Measurements from ENCODE around the gene MT2A. TPM values are rescaled to one million over a fixed set of nuclear protein-coding genes. Genes with fewer than 3 reads are reported as not detected.
A peak's percentile ranks its signal among the peaks of the same experiment; 100 is the strongest.

The MT2A gene
- total and polyA plus RNA-seq, 10 of the 15 experiments (the other 5 are each of a cell fraction or from before 2014, with no cell fraction given): 7.3 to 271 (median 53.5) TPM

DNA sequence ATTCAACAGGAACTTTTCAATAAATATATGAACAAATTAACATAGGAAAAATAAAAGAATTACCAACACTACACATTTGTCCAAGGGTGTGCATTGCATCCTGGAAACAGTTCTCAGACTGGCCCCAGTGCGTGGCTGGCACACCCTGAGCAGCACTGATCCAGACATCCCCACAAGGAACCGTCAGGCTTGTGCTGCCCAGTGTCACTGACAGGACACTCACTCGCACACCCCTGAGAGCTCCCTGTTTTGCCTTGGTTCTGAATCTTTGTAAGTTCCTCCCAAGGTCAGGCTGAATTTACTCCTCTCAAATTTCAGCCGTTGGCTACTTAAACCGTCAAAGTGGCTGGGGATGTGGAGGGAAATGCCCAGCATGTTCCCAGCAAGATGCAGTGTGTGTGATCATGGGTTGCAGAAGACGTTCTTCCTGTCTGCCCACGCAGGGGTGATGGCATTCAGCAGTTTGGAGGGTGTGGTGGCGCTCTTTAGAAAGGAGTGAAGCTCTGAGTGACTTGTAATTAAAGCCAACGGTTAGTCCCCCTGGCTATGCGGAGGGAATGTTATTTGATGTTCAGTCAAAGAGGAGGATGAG is 1.7 kb downstream of the MT2A start (continued):
- TF ChIP-seq, protein P1, sequence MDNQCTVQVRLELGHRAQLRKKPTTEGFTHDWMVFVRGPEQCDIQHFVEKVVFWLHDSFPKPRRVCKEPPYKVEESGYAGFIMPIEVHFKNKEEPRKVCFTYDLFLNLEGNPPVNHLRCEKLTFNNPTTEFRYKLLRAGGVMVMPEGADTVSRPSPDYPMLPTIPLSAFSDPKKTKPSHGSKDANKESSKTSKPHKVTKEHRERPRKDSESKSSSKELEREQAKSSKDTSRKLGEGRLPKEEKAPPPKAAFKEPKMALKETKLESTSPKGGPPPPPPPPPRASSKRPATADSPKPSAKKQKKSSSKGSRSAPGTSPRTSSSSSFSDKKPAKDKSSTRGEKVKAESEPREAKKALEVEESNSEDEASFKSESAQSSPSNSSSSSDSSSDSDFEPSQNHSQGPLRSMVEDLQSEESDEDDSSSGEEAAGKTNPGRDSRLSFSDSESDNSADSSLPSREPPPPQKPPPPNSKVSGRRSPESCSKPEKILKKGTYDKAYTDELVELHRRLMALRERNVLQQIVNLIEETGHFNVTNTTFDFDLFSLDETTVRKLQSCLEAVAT (IDR thresholded peaks at IDR 0.05): no peak
- TF ChIP-seq EGR1 (IDR thresholded peaks at IDR 0.05; ENCODE audit: borderline replicate concordance in 1 of 2, low read depth in 2 of 2, low read length in 2 of 2) (peak in 1 of 2 experiments; percentile 75; a peak in 1 of 3 replicates), ZNF622 (IDR thresholded peaks at IDR 0.05) (no peak), MYC (IDR thresholded peaks at IDR 0.05; ENCODE audit: insufficient read depth, insufficient read length, insufficient replicate concordance, low read length, severe bottlenecking) (no peak), MTA3 (IDR thresholded peaks at IDR 0.05; ENCODE audit: borderline replicate concordance, low read length) (peak; percentile 45; the same call in 1 of the 2 replicates), EED (IDR thresholded peaks at IDR 0.05; ENCODE audit: low read depth) (peak; percentile 51), BCL11A (IDR thresholded peaks at IDR 0.05; ENCODE audit: low read depth, low read length) (0 out of 2 replicates have a peak, but pooled peaks have one; percentile 41), TCF12 (IDR thresholded peaks at IDR 0.05; ENCODE audit: low read depth, low read length) (0 out of 2 replicates have a peak, but pooled peaks have one; percentile 46), EZH2 (IDR thresholded peaks at IDR 0.05; ENCODE audit: borderline replicate concordance, control insufficient read depth, low read depth, low read length) (no peak), GABPA (IDR thresholded peaks at IDR 0.05; ENCODE audit: low read depth) (peak; percentile 45; the same call in 1 of the 2 replicates), POLR2AphosphoS5 (IDR thresholded peaks at IDR 0.05; ENCODE audit: low read length) (0 out of 2 replicates have a peak, but pooled peaks have one; percentile 10), EP300 (IDR thresholded peaks at IDR 0.05; ENCODE audit: borderline replicate concordance in 1 of 2, control insufficient read depth in 1 of 2, low read depth in 2 of 2, low read length in 2 of 2) (peak in 1 of 2 experiments; percentile 46; a peak in 1 of 4 replicates), CEBPB (IDR thresholded peaks at IDR 0.05; ENCODE audit: borderline replicate concordance in 1 of 2, low read depth in 2 of 2, low read length in 2 of 2) (no peak), RELA (IDR thresholded peaks at IDR 0.05; ENCODE audit: borderline replicate concordance, partially characterized antibody) (peak; percentile 95), PML (IDR thresholded peaks at IDR 0.05; ENCODE audit: low read length) (peak; percentile 36; the same call in 1 of the 2 replicates), ASH2L (IDR thresholded peaks at IDR 0.05; ENCODE audit: borderline replicate concordance, low read depth) (no peak), SMC3 (IDR thresholded peaks at IDR 0.05; ENCODE audit: borderline replicate concordance, low read length) (0 out of 2 replicates have a peak, but pooled peaks have one; percentile 12)
- TF ChIP-seq, protein P2, sequence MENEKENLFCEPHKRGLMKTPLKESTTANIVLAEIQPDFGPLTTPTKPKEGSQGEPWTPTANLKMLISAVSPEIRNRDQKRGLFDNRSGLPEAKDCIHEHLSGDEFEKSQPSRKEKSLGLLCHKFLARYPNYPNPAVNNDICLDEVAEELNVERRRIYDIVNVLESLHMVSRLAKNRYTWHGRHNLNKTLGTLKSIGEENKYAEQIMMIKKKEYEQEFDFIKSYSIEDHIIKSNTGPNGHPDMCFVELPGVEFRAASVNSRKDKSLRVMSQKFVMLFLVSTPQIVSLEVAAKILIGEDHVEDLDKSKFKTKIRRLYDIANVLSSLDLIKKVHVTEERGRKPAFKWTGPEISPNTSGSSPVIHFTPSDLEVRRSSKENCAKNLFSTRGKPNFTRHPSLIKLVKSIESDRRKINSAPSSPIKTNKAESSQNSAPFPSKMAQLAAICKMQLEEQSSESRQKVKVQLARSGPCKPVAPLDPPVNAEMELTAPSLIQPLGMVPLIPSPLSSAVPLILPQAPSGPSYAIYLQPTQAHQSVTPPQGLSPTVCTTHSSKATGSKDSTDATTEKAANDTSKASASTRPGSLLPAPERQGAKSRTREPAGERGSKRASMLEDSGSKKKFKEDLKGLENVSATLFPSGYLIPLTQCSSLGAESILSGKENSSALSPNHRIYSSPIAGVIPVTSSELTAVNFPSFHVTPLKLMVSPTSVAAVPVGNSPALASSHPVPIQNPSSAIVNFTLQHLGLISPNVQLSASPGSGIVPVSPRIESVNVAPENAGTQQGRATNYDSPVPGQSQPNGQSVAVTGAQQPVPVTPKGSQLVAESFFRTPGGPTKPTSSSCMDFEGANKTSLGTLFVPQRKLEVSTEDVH (IDR thresholded peaks at IDR 0.05; ENCODE audit: low read depth, partially characterized antibody): peak; percentile 10
- TF ChIP-seq, protein P3, sequence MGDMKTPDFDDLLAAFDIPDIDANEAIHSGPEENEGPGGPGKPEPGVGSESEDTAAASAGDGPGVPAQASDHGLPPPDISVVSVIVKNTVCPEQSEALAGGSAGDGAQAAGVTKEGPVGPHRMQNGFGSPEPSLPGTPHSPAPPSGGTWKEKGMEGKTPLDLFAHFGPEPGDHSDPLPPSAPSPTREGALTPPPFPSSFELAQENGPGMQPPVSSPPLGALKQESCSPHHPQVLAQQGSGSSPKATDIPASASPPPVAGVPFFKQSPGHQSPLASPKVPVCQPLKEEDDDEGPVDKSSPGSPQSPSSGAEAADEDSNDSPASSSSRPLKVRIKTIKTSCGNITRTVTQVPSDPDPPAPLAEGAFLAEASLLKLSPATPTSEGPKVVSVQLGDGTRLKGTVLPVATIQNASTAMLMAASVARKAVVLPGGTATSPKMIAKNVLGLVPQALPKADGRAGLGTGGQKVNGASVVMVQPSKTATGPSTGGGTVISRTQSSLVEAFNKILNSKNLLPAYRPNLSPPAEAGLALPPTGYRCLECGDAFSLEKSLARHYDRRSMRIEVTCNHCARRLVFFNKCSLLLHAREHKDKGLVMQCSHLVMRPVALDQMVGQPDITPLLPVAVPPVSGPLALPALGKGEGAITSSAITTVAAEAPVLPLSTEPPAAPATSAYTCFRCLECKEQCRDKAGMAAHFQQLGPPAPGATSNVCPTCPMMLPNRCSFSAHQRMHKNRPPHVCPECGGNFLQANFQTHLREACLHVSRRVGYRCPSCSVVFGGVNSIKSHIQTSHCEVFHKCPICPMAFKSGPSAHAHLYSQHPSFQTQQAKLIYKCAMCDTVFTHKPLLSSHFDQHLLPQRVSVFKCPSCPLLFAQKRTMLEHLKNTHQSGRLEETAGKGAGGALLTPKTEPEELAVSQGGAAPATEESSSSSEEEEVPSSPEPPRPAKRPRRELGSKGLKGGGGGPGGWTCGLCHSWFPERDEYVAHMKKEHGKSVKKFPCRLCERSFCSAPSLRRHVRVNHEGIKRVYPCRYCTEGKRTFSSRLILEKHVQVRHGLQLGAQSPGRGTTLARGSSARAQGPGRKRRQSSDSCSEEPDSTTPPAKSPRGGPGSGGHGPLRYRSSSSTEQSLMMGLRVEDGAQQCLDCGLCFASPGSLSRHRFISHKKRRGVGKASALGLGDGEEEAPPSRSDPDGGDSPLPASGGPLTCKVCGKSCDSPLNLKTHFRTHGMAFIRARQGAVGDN (IDR thresholded peaks at IDR 0.05): peak; percentile 56
- TF ChIP-seq, protein P4, sequence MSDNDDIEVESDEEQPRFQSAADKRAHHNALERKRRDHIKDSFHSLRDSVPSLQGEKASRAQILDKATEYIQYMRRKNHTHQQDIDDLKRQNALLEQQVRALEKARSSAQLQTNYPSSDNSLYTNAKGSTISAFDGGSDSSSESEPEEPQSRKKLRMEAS (IDR thresholded peaks at IDR 0.05; ENCODE audit: low read depth, low read length): peak; percentile 30; the same call in 1 of the 2 replicates

Data from GM12878 (cell line).